Activated CD8-positive, alpha-beta memory T cell treated with anti-CD3 and anti-CD28 coated beads, Interleukin-2, amount 50 U/mL, for 24 hours (primary cell): ENCODE data around the gene LKAAEAR1.

Experiments
- DNase-seq: peaks from one replicate; pipeline ENCODE4 v3.0.0-alpha.2; 2020; ENCODE audit errors: extremely low read depth

LKAAEAR1 gene

GRCh38 chr20:64038224-64038564 lies 46.0 kb downstream of the LKAAEAR1 start:
- no peak for DNase-seq

- no peak for DNase-seq
These were observed 46.5 kb downstream of the LKAAEAR1 start for GRCh38 chr20:64037498-64038213.

GRCh38 chr20:64037199-64037497 lies 47.0 kb downstream of the LKAAEAR1 start:
- no peak for DNase-seq

- DNase-seq, result no peak
These were observed 47.6 kb downstream of the LKAAEAR1 start for GRCh38 chr20:64036346-64037198.

GRCh38 chr20:64035933-64036345 lies 48.3 kb downstream of the LKAAEAR1 start, which contains the start of gene C20orf204:
TSS of gene C20orf204 (plus strand) at chr20:64036182. CDS start at chr20:64036324, 142 bp downstream.
- no peak for DNase-seq

GRCh38 chr20:64035066-64035932 lies 48.9 kb downstream of the LKAAEAR1 start:
- DNase-seq, result no peak

GRCh38 chr20:64033981-64034493 lies 50.2 kb downstream of the LKAAEAR1 start:
- no peak for DNase-seq
